ENCODE data around the gene MANSC1.
"Not testable (repeated sequence)": the region's sequence is repeated elsewhere in the genome, so short reads cannot be mapped to it uniquely, and the experiment has no call there.

Gene MANSC1

DNA sequence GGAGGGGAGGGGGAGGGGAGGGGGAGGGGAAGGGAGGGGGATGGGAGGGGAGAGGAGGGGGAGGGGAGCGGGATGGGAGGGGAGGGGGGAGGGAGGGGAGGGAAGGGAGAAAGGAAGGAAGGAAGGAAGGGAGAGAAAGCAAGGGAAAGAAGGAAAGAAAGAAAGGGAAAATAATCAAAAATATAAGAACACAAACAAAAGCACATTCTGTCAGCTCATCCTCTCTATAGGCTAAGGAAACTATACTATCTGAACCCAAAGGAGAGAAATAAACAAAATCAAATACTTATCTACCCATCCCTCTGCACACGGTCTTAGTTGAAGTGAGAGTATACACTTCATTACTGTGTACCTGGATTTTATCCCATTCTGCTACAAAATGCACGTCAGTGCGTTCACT, 26.9 kb downstream of the MANSC1 start:
- no peak for DNase-seq

DNA sequence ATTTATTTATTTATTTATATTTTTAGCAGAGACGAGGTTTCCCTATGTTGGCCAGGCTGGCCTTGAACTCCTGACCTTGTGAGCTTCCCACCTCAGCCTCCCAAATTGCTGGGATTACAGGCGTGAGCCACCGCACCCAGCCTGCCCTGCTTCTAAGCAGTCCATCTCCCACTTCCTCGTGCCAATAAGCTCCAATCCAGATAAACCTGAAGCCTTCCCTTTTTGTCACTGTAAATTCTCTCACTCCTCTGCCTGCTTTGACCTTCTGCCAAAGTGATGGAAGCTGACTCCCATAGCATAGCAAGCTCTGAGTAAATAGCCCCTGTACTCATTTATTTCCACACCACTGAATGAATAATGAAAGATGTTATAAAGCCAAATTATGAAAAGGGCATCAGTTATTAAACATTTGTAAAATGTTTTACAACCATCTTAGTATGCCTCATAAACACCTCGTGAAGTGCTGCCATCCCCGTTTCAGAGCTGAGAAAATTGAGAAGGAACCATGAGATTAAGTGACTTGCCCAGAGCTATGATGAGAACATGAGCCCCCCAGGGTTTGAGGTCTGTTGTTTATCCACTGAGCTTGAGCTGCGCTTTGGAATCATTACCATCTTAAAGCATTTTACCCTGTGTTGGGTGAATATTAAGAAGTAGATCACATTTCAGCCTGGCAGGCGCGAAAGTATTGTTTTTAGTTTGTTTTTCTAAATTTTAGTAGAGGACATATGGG, 30.4 kb downstream of the MANSC1 start:
- no peak for DNase-seq

DNA sequence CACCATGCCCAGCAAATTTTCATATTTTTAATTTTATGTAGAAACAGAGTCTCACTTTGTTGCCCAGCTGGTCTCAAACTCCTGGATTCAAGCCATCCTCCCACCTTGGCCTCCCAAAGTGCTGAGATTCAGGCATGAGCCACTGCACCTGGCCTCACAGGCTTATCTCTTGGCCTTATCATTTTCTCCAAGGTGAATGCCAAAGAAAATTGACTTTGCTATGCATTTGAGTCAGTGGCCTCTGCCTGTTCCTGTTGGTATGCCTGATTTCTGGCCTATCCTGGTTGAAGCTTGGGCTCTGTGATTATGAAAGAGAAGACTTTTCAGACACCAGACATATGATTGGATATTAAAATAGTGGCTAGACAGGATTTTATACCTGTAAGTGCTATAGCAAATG, 34.2 kb downstream of the MANSC1 start:
- no peak for DNase-seq

DNA sequence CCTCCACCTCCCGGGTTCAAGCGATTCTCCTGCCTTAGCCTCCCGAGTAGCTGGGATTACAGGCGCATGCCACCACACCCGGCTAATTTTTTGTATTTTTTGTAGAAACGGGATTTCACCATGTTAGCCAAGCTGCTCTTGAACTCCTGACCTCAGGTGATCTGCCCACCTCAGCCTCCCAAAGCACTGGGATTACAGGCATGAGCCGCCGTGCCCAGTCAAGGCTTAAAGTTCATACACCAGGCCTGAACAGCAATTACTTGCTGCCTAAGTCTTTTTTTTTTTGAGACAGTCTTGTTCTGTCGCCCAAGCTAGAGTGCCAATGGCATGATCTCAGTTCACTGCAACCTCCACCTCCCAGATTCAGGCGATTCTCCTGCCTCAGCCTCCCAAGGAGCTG, 39.3 kb downstream of the MANSC1 start:
- DNase-seq = not testable (repeated sequence)

DNA sequence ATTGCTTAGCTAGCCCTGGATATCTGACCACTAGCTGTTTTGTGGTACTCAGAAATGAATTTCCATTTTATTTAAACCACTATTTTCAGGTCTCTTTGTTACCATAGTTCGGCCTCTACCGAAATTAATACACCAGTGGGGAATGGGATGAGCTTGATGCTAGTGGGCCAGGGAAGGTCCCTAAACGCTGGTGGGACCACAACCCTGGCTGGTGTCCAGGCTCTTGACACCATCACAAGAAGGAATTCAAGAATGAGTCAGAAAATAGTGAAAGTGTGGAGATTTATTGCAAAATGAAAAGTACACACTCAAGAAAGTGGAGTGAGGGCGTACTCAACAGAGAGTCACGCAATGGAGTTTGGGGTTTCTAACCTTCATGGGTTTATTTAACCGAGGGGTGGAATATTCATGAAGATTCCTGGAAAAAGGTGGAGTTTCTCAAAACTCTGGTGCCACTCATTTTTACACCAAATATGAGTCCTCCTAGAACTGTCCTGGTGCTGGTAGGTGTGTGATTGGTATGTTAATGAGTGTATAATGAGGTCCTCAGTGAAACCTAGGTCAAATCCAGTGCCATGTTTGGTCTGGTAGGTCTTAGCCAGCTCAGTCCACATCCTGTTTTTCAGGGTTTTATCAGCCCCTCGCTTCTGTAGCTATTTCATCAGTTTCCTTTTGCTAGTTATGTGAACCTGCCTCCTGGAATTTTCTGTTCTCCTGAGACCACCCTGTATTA, 44.3 kb downstream of the MANSC1 start:
- DNase-seq = no peak

DNA sequence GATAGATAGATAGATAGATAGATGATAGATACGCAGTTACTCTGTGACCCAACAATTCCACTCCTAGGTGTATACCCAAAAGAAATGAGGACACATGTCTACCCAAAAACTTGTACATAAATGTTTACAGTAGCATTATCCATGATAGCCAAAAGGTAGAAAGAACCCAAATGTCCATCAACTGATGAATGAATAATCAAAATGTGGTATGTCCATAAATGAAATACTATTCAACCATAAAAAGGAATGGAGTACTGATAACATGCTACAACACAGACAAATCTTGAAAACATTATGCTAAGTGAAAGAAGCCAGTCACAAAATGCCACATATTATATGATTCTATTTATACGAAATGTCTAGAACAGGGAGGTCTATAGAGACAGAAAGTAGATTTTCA, 47.1 kb downstream of the MANSC1 start:
- DNase-seq = no peak

DNA sequence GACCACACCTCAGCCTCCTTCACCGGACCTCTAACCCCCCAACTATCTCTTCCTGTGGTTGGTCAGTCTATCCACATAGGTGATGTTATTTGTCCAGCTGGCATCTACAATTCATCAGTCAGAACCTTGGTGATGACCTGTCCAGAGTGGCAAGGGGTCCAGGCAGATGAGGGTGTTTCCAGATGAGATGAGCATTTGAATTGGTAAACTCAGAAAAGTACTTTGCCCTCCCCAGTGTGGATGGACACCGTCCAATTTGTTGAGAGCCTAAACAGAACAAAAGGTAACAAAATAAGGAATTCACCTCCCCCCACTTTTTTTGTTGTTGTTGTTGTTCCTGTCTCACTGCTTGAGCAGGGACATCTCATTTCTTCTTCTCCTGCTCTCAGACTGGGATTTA, 48.9 kb downstream of the MANSC1 start:
- DNase-seq = no peak

DNA sequence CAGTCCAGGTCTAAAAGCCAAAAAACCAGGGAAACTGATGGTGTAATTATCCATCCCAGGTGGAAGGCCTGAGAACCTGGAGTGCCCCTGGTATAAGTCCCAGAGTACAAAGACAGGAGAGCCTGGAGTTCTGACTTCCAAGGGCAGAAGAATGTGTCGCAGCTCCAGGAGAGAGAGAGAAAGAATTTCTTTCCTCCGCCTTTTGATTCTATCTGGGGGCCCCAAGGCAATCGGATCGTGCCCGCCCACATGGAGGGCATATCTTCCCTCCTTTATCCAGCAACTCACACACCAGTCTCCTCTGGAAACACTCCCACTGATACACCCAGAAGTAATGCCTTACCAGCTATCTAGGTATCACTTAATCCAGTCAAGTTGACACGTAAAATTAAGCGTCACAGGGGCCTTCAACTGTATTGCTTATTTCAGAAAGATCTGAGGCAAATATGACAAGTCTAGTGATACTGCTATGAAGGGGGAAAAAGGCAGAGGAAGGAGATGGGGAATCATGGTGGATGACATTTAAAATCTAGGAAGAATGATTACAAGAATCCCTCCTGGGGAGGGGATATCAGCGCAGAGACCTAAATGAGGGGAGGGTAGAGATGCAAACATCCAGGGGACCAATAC, 52.7 kb downstream of the MANSC1 start:
- DNase-seq = no peak

DNA sequence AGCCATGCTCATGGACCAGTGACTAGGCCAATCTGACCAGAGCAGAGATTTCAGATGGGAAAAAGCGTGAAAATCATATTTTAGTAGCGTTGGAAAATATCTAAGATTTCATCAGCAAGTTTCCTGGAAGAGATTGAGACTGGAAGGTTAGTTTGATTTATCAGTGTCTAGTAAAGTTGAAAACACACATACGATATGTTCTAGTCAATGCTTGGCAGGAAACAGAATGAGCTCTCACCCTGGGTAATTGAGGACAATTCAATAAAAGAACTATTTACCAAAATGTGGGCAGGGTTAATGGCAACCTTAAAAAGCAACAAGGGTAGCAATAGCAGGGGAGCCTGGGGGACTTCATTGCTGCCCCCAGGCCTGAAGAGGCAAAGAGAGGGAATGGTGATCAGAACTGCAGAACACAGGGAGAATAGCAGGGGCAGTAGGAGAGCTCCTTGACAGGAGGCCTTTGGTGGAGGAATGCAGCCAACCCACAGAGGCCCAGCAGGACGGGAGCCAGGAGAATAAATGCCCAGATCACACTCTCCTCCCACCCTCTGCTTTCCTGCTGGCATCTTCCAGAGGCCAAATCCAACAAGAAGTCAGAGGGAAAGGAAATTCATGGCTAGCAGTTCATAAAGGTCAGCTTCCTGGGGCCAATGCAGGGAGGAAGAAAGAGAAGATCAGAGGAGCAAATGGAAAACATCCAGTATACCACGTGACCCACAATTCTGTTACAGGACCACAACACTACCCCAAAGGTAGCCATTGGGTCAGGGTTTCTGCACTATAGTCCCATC, 55.6 kb downstream of the MANSC1 start:
- no peak for DNase-seq

DNA sequence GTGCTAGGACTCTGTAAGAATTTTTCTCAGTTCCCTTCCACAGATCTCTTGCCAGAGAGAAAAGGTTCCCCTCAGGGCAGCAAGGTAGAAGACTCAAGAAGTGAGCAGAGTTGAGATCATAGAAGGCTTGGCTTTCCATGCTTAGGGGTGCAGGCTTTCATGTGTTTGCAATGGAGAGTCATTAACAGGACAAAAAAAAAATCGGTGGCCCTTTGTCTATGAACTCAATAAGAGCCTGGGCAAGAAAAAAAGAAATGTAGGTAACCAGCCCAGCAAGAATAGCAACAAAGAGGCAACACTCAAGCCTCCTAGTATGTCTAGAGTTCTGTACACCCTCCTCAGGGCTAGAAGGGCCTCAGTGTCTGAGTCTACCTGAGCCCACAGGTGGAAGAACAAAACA, 59.8 kb downstream of the MANSC1 start:
- DNase-seq = no peak

DNA sequence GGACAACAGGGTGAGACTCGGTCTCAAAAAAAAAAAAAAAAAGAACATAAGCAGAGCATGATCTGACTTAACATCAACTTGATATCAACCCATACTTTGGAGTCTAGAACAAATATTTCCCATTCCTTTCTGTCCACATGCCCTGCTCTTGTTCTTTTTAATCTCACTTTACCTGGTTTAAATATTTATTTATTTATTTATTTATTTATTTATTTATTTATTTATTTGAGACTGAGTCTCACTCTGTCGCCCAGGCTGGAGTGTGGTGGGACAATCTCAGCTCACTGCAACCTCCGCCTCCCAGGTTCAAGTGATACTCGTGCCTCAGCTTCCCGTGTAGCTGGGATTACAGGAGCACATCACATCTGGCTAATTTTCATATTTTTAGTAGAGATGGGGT, 63.6 kb downstream of the MANSC1 start:
- no peak for DNase-seq

DNA sequence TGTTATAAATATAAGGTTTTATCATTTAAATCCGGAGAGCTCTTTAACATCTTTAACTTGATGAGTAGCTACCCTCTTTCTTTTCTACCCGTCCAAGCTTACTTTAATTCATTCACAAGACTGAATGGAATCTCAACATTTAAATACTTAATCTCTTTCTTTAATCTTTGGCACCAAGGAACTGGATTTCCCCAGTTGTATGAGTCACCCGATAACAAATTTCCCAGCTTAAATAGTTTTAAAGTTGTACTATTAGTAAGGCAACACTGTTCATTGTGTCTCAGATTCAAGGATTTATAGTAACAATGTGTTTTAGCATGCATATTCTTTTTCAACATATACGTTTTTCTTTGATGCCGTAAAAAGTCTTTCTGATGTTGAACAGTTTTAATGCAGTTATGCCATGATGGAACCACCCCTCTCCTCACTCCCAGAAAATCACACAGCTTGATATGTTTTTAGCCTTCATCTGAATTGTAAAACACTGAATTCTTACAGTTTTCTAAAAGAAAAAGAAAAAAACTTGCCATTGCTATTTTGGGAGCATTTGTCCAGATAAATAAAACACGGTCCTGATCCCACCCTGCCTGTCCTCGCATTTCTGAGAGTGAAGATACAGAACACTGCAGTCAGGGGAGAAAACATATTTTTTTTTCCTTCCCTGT, 67.1 kb downstream of the MANSC1 start:
- DNase-seq = no peak

DNA sequence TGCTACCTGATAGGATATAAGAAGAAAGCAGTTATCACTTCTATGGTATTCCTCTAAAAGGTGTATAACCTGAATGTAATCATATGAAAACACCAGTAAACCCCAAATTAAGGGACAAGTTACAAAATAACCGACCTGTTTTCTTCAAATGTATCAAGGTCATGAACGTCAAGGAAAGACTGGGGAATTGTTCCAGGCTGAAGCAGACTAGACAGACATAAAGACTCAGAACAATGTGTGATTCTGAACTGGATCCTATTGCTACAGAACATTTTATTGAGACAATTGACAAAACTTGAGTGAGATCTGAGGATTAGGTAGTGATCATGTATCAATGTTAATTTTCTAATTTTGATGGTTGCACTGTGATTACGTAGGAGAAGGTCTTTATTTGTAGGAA, 67.8 kb downstream of the MANSC1 start:
- no peak for DNase-seq

DNA sequence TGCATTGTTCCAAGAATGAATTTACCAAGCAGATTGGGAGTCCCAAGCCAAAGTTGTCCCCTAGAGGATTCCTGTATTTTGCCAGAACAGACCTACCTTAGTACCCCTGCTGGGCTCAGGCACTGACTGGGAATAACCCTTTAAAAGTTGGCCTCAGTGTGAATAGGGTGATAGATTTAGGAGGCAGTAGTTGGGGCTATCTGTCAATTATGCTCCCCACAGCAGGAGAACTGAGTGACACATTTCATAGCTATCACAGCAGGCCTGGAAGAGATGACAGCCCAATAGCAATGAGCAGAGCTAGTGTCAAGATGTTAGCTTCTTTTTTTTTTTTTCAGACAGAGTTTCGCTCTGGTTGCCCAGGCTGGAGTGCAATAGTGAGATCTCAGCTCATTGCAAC, 68.9 kb downstream of the MANSC1 start:
- DNase-seq = no peak

DNA sequence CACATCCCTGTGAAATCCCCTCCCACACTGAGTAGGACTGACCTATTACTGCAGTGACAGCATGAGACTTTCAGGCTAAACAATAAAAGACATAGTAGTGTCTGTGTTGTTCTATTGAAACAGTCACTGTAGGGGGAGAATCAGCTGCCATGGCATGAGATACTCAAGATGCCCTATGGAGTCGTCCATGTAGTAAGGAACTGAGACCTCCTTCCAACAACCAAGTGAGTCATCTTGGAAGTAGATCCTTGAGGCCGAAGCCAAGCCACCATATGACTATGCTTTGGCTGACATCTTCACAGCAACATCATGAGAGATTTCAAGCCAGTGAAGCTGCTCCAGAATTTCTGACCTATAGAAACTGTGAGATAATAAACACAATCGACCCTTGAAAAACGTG, 71.1 kb downstream of the MANSC1 start:
- no peak for DNase-seq
